A172 (cell line): ENCODE data around the gene MPST. TPM values are rescaled to one million over a fixed set of nuclear protein-coding genes. Genes with fewer than 3 reads are reported as not detected.

Source experiments
- DNase-seq: peaks from one replicate; pipeline ENCODE4 v3.0.0-alpha.2; 2015; ENCODE audit warnings: low spot score
- total RNA-seq: library from RNA; depleted of rRNA; stranded (reverse); fragments of >200 nt; shearing (Covaris generic); gene quantifications from 2 replicates; pipeline ENCODE4 v1.2.3, GENCODE V29; 2014

Gene MPST
- total RNA-seq, 1 experiment from 2014 or later: 57.0 TPM

- no peak for DNase-seq
Observed at GRCh38 chr22:37044634-37045625, 25.4 kb downstream of the MPST start.

GRCh38 chr22:37045958-37046357 is 26.4 kb downstream of the MPST start:
- DNase-seq: peak; percentile 15

- no peak for DNase-seq
Observed at GRCh38 chr22:37046589-37046988, 27.0 kb downstream of the MPST start.

- DNase-seq: no peak
Observed at GRCh38 chr22:37047006-37047405, 27.5 kb downstream of the MPST start.

- DNase-seq: no peak
Observed at GRCh38 chr22:37048133-37048532, 28.6 kb downstream of the MPST start.

- no peak for DNase-seq
Observed at GRCh38 chr22:37049224-37049623, 29.7 kb downstream of the MPST start.

GRCh38 chr22:37050913-37051312 is 31.4 kb downstream of the MPST start:
- no peak for DNase-seq

GRCh38 chr22:37051391-37052385 is 32.1 kb downstream of the MPST start, which contains the start of gene KCTD17:
Gene KCTD17, plus strand, starts transcription at chr22:37051742. Its CDS starts 19 bp downstream, at chr22:37051761.
- DNase-seq: peak; percentile 5

- no peak for DNase-seq
Observed at GRCh38 chr22:37052386-37053309, 33.1 kb downstream of the MPST start.

GRCh38 chr22:37053310-37054055 is 33.9 kb downstream of the MPST start:
- no peak for DNase-seq

- no peak for DNase-seq
Observed at GRCh38 chr22:37054056-37054395, 34.5 kb downstream of the MPST start.

- no peak for DNase-seq
Observed at GRCh38 chr22:37054600-37055365, 35.2 kb downstream of the MPST start.

GRCh38 chr22:37056246-37056645 is 36.7 kb downstream of the MPST start:
- DNase-seq: no peak

- DNase-seq: no peak
Observed at GRCh38 chr22:37057226-37057625, 37.7 kb downstream of the MPST start.

GRCh38 chr22:37057796-37058510 is 38.4 kb downstream of the MPST start:
- DNase-seq: no peak

GRCh38 chr22:37058917-37059701 is 39.6 kb downstream of the MPST start:
- DNase-seq: no peak

- DNase-seq: no peak
Observed at GRCh38 chr22:37059876-37060449, 40.4 kb downstream of the MPST start.
